Stimulated activated CD4-positive, alpha-beta T cell treated with anti-CD3 and anti-CD28 coated beads, Interleukin-1b, Interleukin-23, amount 100 ng/mL, for 1 hour (primary cell): ENCODE data around the gene PHTF2.

ENCODE experiments used
- DNase-seq, 2 donors: peaks; one replicate each; pipeline ENCODE4 v3.0.0-alpha.2; 2020; ENCODE audit warnings: low read depth in 2 of 2

PHTF2 gene

DNA sequence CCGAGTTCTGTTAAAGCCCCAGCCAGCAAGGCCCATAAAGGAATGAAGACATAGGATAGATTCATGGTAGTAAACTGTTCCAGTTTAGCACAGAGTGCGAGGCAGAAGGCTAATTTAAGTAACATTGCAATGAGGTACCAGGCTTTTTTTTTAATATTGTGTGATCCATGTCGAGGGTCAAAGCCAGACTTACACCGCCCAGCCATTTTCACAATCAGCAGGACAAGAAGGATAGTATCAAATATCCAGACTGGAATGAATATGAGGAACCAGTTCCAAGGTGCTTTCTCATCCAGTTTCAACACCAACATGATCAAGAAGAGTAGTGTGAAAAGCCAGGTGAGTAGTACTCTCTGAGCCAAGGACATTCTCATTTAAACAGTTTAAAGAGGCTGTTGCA lies 4.6 kb upstream of the PHTF2 start:
- no peak for DNase-seq

- DNase-seq, result no peak
Observed at GRCh38 chr7:77796109-77796508, 2.5 kb upstream of the PHTF2 start.

DNA sequence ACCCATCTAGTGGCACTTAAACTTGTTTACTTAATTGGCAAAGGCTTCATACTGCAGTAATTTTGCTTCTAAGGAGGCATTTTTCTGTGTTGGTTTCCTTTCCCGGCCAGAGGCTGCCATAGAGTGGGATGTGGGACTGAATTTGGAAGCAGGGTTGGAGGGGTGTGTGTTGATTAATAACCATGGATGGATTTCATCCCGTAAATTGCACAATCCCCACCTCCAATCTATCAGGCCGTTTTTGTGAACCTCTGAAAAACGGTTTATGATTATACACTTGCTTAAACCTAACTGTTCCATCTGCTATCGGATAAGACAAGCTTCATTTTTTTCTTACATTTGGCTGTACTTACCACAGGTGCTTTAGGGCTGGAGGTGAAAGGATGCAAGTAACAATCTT lies 1.6 kb upstream of the PHTF2 start:
- DNase-seq, result no peak

GRCh38 chr7:77797734-77798393 lies 709 bp upstream of the PHTF2 start:
- peak in 1 of 2 donors; percentile 4 for DNase-seq

DNA sequence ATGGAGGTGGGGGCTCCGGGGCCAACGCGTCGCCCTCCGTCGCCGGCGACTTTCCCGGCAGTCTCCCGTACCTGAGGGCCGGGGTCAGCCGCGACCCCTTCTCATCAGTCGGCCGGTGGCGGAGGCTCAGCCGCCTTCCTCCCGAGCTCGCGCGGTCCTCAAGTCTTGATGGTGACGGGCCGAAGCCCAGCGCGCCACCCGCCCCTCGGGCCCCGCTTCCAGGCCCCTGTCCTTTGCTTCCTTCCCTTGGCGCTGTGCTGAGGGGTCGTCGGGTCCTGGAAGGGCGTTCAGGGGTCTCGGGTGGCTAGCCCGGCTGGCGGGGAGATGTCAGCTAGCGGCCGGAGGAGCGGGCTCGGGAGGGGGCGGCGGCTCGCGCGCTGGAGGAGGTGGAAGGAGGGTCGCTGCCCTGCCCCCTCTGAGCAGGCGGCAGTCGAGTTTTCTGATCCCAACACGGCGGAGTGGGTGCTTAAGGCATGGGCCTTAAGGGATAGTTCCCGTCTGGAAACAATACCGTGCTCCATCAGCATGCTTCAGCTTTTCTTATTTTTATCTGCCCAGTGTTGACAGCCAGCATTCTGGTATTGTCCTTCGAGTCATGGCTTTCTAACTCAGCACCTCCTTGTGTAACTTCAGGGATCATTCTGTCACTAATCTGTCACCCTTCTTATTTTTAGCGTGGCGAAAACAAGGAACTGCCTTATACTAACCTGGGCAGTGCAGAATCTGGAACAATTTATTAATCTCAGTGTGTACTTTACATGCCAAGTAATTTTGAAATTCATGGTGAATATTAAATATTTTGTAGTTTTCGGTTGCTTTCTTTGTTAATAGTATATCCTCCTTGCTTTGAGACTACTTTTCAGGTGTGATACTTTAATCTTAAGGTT lies 748 bp downstream of the PHTF2 start:
- no peak for DNase-seq

GRCh38 chr7:77800158-77800557 lies 1.6 kb downstream of the PHTF2 start:
- DNase-seq, result no peak

- no peak for DNase-seq
Observed at GRCh38 chr7:77800730-77801129, 2.2 kb downstream of the PHTF2 start.

GRCh38 chr7:77802557-77803405 lies 4.2 kb downstream of the PHTF2 start:
- no peak for DNase-seq

DNA sequence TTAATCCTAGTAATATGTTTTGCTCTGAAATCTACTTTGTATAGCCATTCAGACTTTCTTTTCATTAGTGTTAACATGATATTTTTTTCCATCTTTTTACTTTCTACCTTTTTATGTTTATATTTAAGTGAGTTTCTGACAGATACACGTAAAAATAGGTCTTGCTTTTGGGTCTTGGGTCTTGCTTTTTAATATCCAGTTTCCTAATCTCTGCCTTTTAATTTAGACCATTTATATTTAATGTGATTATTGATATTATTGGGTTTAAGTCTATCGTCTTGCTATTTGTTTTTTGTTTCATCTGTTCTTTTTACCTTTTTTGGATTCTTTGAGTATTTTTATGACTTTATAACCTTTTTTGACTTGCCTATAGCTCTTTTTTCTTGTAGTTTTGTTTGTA lies 7.9 kb downstream of the PHTF2 start:
- DNase-seq, result no peak

DNA sequence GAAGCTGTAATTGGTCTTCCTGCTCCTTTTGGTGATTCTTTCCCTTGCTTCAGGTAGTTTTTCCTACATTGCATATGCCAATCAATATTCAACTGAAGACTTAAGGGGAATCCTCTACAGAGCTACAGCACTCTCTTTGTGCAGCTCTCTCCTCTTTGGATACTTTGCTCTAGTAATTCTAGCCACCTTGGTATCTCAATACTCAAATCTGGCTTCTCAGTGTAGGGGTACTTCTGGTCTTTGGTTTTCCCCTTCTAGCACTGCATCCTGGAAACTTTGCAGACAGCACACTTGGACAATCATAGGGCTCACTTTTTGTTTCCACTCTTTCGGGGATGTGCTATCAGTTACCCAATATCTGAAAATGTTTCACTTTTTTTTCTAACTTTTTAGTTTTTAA lies 9.9 kb downstream of the PHTF2 start:
- no peak for DNase-seq

- no peak for DNase-seq
Observed at GRCh38 chr7:77811516-77812289, 13.1 kb downstream of the PHTF2 start.

- DNase-seq, result no peak
Observed at GRCh38 chr7:77812290-77812685, 13.7 kb downstream of the PHTF2 start.

DNA sequence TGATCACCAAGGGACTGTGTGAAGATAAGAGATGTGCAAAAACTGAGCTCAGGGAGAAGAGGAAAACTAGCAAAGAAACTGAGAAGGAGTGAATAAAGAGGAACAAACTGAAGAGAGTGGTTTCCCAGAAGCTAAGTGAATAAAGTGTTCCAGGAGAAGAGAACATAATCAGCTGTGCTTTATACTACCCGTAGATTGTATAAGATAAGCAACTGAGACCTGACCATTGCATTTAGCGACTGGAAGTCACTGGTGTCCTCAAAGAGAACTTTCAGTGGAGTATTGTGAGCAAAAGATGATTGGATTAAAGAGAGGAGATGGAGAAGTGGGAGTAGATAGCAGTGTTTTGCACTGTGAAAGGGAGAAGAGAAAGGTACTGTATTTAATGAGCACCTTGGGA lies 14.6 kb downstream of the PHTF2 start:
- no peak for DNase-seq

GRCh38 chr7:77819021-77819420 lies 20.4 kb downstream of the PHTF2 start:
- no peak for DNase-seq

GRCh38 chr7:77820967-77821366 lies 22.4 kb downstream of the PHTF2 start:
- no peak for DNase-seq

- no peak for DNase-seq
Observed at GRCh38 chr7:77822269-77822668, 23.7 kb downstream of the PHTF2 start.

GRCh38 chr7:77823787-77824186 lies 25.2 kb downstream of the PHTF2 start:
- DNase-seq, result no peak

GRCh38 chr7:77824636-77825035 lies 26.1 kb downstream of the PHTF2 start:
- no peak for DNase-seq

- DNase-seq, result no peak
Observed at GRCh38 chr7:77825131-77825530, 26.6 kb downstream of the PHTF2 start.

GRCh38 chr7:77826300-77826699 lies 27.7 kb downstream of the PHTF2 start:
- no peak for DNase-seq

DNA sequence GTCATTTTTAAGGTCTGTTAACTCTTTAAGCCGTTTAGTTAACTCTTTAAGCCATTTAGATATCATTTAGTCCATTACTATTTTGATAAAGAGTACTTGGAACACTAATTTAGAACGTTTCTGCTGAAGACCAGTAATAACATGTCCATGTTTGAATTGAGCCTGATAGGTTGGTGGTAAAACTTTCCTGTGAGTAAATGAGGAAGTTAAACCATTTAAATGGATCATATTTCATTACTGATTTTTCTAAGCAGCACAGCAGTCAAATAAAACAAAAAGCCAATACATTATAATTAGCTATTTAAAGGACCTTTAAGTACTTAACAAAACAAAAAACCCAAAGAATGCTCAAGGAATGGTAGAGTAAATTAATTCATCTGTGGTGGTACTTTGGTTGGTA lies 29.4 kb downstream of the PHTF2 start:
- no peak for DNase-seq
